Kidney (tissue), 14 donors: ENCODE measurements around the gene AFG1L. TPM values are rescaled to one million over a fixed set of nuclear protein-coding genes. Genes with fewer than 3 reads are reported as not detected.

Source experiments
- DNase-seq, 5 donors: peaks; one replicate each; pipeline ENCODE4 v3.0.0-alpha.2; 2013 to 2020
- FAIRE-seq: peaks from 2 replicates; lab custom pipeline; 2012; peaks lifted over from hg19 to GRCh38; lab: Jason Lieb, UNC
- H3K27ac ChIP-seq, 2 donors: one replicate each; pipeline ENCODE4 v1.7.0; 2013; ENCODE audit warnings: low read depth in 2 of 2, low read length in 2 of 2, inconsistent platforms in 1 of 2
- H3K27me3 ChIP-seq: one replicate; pipeline ENCODE4 v1.7.1; 2013; ENCODE audit warnings: low read length, inconsistent platforms; ENCODE audit not compliant: control insufficient read depth, insufficient read depth
- H3K36me3 ChIP-seq, 3 donors: one replicate each; pipeline versions ENCODE4 v1.7.0 to v1.7.1; 2013; ENCODE audit warnings: low read length in 3 of 3, control low read depth in 1 of 3, inconsistent platforms in 1 of 3; ENCODE audit not compliant: insufficient read depth in 3 of 3, control insufficient read depth in 2 of 3
- H3K4me1 ChIP-seq, 3 donors: one replicate each; pipeline versions ENCODE4 v1.7.0 to v1.7.1; 2013; ENCODE audit warnings: low read length in 3 of 3, inconsistent platforms in 1 of 3, low read depth in 1 of 3; ENCODE audit not compliant: control insufficient read depth in 2 of 3, insufficient read depth in 2 of 3
- H3K4me3 ChIP-seq, 3 donors: one replicate each; pipeline versions ENCODE4 v1.7.0 to v1.8.1; 2013; ENCODE audit warnings: low read length in 3 of 3, control low read depth in 1 of 3, inconsistent platforms in 1 of 3
- H3K9ac ChIP-seq, 3 donors: one replicate each; pipeline versions ENCODE4 v1.7.0 to v1.7.1; 2013; ENCODE audit warnings: low read length in 3 of 3, control low read depth in 1 of 3, inconsistent platforms in 1 of 3
- H3K9me3 ChIP-seq, 3 donors: one replicate each; pipeline versions ENCODE4 v1.7.0 to v1.7.1; 2013; ENCODE audit warnings: low read length in 3 of 3, control low read depth in 1 of 3, inconsistent platforms in 1 of 3; ENCODE audit not compliant: control insufficient read depth in 2 of 3, insufficient read depth in 1 of 3
- CTCF ChIP-seq: IDR thresholded peaks from 3 replicates; pipeline ENCODE4 v1.5.1; 2012; ENCODE audit warnings: mild to moderate bottlenecking, moderate library complexity, borderline replicate concordance; ENCODE audit not compliant: insufficient read depth; ENCODE audit errors: extremely low read depth
- intact Hi-C: fragments of 100-400 bp; cut with DNase I; formaldehyde crosslinking; loops from one replicate; pipeline ENCODE4 v1.11.1; 2022
- polyA plus RNA-seq: library from polyadenylated mRNA; stranded (reverse); fragments of 350-450 nt; fragmentation: Illumina TruSeq; extraction: RNeasy Lipid Tissue Mini Kit (QIAGEN cat#74804); gene quantifications from one replicate; pipeline ENCODE4 v1.2.3, GENCODE V29; 2014; ENCODE audit warnings: low read depth, low replicate concordance; ENCODE audit not compliant: insufficient read depth
- total RNA-seq: library from RNA; stranded (reverse); fragmentation: NEBNext Ultra II Directional; extraction: Animal tissue kit (Norgen Biotek cat#: 25700); gene quantifications from one replicate; pipeline ENCODE4 v1.2.1, GENCODE V29; 2021
- donor health status: control.
- donor health status: control.
- donor health status: control.
- donor health status: control.
- donor health status: control.
- donor health status: DM: yes; HTN: yes; CAD: no.
- donor health status: Normal renal cell carcinoma (clear cell type).

Gene AFG1L
- total and polyA plus RNA-seq, 2 donors from 2014 or later: 6.8 to 7.0 TPM

DNA sequence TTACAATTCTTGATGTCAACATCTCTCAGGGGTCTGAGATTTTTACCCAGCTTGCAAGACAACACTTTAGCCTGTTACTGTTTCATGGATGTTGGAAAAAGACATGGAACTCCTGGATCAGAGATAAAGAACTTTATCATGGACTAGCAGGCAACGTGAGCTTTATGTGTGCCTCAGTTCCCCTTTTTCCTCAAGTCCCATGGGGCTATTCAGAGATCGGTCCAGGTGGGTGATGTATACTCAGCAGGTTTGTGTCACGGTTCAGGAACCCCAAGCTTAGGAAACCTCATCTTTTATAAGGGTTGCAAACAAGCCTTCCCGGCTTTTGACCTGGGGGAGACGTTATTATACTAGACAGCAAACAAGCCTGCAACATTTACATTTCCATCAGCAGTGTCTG, 15.0 kb downstream of the AFG1L start:
- no peak for DNase-seq
- TF ChIP-seq CTCF: no peak
- Histone ChIP-seq H3K9ac (no peak overlapping the region), H3K36me3 (no peaks in the 10 kb centered on the region), H3K4me3 (no peak overlapping the region), H3K27me3 (no peaks in the 10 kb centered on the region), H3K9me3 (no peaks in the 10 kb centered on the region), H3K27ac (no peak overlapping the region), H3K4me1 (no peaks in the 10 kb centered on the region)
- FAIRE-seq: no peak
- intact Hi-C loops: no loop called here

- no peak for TF ChIP-seq CTCF
- FAIRE-seq (no peak), DNase-seq (no peak)
- no peaks in the 10 kb centered on the region for H3K36me3 ChIP-seq
- no peaks in the 10 kb centered on the region for H3K9me3 ChIP-seq
- H3K4me3 ChIP-seq: no peak overlapping the region
- no peak overlapping the region for H3K27ac ChIP-seq
- intact Hi-C loops: no loop called here
- H3K4me1 ChIP-seq: no peaks in the 10 kb centered on the region
- H3K9ac ChIP-seq: no peak overlapping the region
- no peaks in the 10 kb centered on the region for H3K27me3 ChIP-seq
Measured at GRCh38 chr6:108312605-108313004, 17.8 kb downstream of the AFG1L start.

- Histone ChIP-seq H3K4me3 (no peak overlapping the region), H3K4me1 (no peaks in the 10 kb centered on the region), H3K9me3 (no peaks in the 10 kb centered on the region), H3K36me3 (no peaks in the 10 kb centered on the region), H3K27me3 (no peaks in the 10 kb centered on the region), H3K27ac (no peak overlapping the region), H3K9ac (no peak overlapping the region)
- intact Hi-C loops: no loop called here
- no peak for DNase-seq
- no peak for FAIRE-seq
- TF ChIP-seq CTCF: no peak
Measured at GRCh38 chr6:108321253-108321747, 26.4 kb downstream of the AFG1L start.

GRCh38 chr6:108322728-108323127, 27.9 kb downstream of the AFG1L start:
- TF ChIP-seq CTCF: no peak
- no peaks in the 10 kb centered on the region for H3K27me3 ChIP-seq
- intact Hi-C loops: no loop called here
- H3K9ac ChIP-seq: no peak overlapping the region
- H3K27ac ChIP-seq: no peak overlapping the region
- H3K4me3 ChIP-seq: no peak overlapping the region
- peaks cover 0 to 7% (median 3%) of the 10 kb centered on the region in 3 donors for H3K36me3 ChIP-seq
- no peak for FAIRE-seq
- DNase-seq: no peak
- no peaks in the 10 kb centered on the region for H3K4me1 ChIP-seq
- no peaks in the 10 kb centered on the region for H3K9me3 ChIP-seq
